ENCODE results near the gene TSEN15.
"Not testable (repeated sequence)": the region's sequence is repeated elsewhere in the genome, so short reads cannot be mapped to it uniquely, and the experiment has no call there.

Gene TSEN15

DNA sequence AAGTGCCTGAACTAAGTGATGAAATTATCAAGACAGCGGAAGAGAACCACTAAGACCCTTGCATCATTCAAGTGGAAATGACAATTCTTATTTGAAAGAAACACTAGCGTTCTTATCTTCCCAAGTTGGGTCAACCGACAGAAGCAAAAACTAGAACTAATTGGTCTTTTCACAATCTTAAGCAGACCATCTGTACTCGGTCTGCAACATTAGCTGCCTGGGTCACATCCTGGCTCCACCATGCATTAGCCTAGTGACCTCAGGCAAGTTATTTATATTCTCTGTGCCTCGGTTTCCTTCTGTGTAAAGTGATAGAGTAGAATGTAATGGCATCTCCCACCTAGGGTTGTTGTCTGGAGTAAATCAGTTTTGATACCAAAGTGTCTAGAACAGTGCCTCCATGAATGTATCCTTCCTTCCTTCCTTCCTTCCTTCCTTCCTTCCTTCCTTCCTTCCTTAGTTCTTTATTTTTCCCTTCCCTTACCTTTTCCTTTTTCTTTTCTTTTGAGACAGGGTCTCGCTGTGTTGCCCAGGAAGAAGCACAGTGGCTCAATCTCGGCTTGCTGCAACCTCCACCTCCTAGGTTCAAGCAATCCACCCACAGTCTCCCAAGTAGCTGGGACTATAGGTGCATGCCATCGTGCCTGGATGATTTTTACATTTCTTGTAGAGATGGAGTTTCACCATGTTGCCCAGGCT, 20.0 kb upstream of the TSEN15 start:
- no peak for DNase-seq (ENCODE audit: low spot score)

- DNase-seq (ENCODE audit: low spot score): no peak
These were observed 19.1 kb upstream of the TSEN15 start for GRCh38 chr1:184032306-184032929.

GRCh38 chr1:184032930-184033418, 18.6 kb upstream of the TSEN15 start:
- no peak for DNase-seq (ENCODE audit: low spot score)

GRCh38 chr1:184033711-184034167, 17.8 kb upstream of the TSEN15 start:
- no peak for DNase-seq (ENCODE audit: low spot score)

GRCh38 chr1:184034761-184035379, 16.7 kb upstream of the TSEN15 start:
- DNase-seq (ENCODE audit: low spot score): no peak

DNA sequence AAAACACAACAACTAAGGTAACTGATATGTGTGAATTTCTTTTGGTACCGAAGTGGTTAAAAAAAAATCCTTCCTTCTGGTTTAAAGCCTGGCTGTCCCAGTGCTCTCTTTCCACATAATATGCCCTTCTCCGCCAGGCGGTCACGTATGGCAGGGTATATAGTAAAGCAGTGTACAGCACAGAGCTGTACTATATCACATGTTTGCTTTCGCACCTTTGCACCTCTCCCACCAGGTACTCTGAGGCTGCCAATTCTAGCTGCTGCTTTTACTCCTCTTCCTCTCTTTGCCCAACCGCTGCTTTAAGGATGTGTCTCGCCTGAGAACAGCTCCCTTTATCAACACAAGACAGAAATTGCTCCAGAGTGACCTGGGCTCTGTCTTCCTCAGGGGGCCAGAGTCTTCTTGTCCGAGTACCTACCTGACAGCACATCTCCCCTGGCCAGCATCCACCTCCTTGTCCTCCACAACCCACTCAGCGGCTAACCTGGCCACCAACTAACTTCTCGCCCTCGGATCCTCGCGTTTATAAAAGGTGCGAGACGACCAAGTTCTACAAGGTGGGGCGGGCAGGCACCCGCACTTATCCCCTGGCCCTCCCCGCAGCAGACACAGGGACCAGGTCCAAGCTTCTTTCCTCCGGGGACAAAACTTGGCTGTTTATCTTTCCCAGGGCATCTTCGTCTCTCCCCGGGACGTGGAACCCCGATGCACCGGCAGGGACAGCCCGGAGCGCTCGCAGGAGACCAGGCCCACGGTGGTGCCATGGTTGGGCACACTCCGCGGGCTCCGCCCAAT, 15.6 kb upstream of the TSEN15 start:
- no peak for DNase-seq (ENCODE audit: low spot score)

DNA sequence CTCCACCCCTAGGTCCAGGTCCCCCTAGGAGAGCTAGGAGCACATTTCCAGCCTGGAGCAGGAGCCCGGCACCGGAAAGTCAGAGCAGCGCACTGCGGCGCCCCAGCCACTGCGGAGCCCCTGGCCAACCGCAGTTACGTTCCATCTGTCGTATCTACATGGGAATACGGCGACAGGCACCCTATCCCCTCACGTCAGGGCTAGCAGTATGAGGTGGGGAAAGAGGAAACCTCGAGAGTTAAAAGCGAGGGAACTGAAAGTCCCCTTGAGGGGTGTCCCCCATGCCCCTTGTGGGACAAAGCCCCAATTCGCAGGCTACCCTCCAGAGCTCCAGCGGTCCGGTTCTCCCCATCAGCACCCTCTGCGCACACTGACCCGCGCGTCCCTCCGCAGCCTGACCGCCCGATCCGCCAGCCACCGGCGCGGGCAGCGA, 15.0 kb upstream of the TSEN15 start:
- DNase-seq (ENCODE audit: low spot score): no peak

GRCh38 chr1:184037849-184038591, 13.5 kb upstream of the TSEN15 start:
- DNase-seq (ENCODE audit: low spot score): no peak

DNA sequence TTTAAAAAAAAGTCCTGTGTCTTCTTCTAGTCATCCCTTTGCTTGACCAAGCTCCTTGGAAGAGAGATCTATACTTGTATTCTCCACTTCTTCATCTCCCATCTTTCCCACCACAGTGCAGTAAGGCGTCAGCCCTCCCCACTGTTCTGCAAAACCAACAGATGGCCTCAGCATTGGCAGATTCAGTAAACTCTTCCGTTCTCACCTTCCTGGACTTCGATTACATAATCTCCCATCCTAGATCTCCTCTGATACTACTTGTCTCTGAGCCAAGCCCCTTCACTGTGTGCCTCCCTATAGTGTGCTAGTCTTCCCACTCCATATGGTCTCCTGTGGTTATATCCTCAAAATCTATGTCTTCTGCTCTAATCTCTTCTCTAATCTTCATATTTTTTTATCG, 12.4 kb upstream of the TSEN15 start:
- DNase-seq (ENCODE audit: low spot score): no peak

GRCh38 chr1:184041731-184042130, 9.8 kb upstream of the TSEN15 start:
- DNase-seq (ENCODE audit: low spot score): no peak

GRCh38 chr1:184043315-184043714, 8.2 kb upstream of the TSEN15 start:
- not testable (repeated sequence) for DNase-seq (ENCODE audit: low spot score)

GRCh38 chr1:184044603-184045376, 6.7 kb upstream of the TSEN15 start:
- DNase-seq (ENCODE audit: low spot score): no peak

DNA sequence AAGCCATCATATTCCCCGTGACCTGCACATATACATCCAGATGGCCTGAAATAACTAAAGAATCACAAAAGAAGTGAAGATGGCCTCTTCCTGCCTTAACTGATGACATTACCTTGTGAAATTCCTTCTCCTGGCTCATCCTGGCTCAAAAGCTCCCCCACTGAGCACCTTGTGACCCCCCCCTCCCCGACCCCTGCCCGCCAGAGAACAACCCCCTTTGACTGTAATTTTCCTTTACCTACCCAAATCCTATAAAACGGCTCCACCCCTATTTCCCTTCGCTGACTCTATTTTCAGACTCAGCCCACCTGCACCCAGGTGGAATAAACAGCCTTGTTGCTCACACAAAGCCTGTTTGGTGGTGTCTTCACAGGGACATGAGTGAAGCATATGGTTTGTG, 4.0 kb upstream of the TSEN15 start:
- not testable (repeated sequence) for DNase-seq (ENCODE audit: low spot score)

DNA sequence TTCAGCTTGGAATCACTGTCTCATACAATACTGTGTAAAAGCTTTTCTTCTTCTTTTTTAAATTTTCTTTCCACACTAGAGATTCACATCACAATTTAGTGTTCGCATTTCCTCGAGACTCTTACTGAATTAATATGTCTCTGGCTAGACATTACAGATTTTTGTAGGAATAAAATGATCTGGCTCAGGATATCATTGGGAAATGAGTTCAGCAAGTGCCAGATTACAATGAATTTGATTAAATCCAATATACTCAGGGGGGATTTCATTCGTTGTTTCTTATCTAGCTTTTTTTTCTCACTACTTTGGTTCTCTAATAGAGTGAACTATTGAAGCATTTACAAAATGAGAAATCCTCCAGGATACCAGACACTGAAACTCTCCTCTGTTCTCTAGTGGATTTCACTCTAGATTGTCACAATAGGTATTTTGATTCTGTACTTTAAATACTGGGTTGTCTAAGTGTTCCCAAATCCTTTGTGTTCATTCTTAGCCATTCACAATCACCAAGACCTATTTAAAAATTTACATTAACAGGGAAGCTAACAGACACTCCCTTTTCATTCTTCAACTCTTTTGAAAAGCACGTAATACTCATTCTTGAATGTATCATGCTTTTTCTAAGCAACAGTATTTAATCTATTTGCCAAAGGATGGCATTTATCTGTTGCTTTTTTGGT, 2.8 kb upstream of the TSEN15 start:
- no peak for DNase-seq (ENCODE audit: low spot score)

- DNase-seq (ENCODE audit: low spot score): no peak
These were observed 2.2 kb upstream of the TSEN15 start for GRCh38 chr1:184049291-184049690.

- no peak for DNase-seq (ENCODE audit: low spot score)
These were observed 1.6 kb upstream of the TSEN15 start for GRCh38 chr1:184049836-184050468.

DNA sequence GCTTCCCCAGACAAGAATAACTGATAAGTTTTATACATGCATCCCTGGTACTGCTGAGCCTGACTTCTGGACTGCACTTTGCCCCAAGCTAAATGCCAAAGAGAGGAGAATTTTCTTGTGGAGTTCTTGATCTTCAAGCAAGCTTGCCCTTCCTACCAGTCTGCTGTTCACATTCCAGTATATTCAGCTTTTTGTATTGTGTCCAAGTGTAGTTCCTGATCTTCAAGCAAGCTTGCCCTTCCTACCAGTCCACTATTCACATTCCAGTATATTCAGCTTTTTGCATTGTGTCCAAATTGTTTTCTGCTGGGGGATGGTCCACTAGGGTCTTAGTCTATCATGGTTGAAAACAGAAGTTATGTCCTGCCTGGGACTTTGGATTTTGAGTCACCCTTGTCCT, 894 bp upstream of the TSEN15 start:
- DNase-seq (ENCODE audit: low spot score): no peak

DNA sequence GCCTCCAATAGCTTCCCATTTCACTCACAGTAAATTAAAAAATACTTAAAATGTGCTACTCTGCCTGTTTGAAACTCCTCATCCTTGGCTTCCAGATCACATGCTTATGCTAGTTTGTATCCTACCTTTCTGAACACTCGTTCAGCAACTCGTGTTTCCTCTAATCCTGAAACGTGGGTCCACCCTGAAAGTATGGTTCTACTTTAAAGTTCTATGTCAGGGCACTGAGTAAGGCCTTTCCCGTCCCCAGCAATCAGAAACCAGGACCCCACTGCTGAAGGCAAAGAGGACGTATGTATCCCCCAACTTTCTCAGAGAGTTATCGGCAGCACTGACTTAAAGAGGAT, 419 bp upstream of the TSEN15 start:
- peak; percentile 41 for DNase-seq (ENCODE audit: low spot score)

- no peak for DNase-seq (ENCODE audit: low spot score)
These were observed 647 bp downstream of the TSEN15 start for GRCh38 chr1:184052194-184052559.

GRCh38 chr1:184052750-184053149, 1.2 kb downstream of the TSEN15 start:
- no peak for DNase-seq (ENCODE audit: low spot score)

All from LoVo (cell line).